HG02943 (cell line): ENCODE measurements around the gene SPATC1L.
"Not testable (repeated sequence)": the region's sequence is repeated elsewhere in the genome, so short reads cannot be mapped to it uniquely, and the experiment has no call there.

Experiments used
- ATAC-seq: cut with Tn5 transposase; IDR thresholded peaks from one replicate; pipeline ENCODE4 v1.9.1; 2021; ENCODE audit warnings: mild to moderate bottlenecking, low read depth, moderate library complexity; ENCODE audit not compliant: unreplicated experiment

The SPATC1L gene

DNA sequence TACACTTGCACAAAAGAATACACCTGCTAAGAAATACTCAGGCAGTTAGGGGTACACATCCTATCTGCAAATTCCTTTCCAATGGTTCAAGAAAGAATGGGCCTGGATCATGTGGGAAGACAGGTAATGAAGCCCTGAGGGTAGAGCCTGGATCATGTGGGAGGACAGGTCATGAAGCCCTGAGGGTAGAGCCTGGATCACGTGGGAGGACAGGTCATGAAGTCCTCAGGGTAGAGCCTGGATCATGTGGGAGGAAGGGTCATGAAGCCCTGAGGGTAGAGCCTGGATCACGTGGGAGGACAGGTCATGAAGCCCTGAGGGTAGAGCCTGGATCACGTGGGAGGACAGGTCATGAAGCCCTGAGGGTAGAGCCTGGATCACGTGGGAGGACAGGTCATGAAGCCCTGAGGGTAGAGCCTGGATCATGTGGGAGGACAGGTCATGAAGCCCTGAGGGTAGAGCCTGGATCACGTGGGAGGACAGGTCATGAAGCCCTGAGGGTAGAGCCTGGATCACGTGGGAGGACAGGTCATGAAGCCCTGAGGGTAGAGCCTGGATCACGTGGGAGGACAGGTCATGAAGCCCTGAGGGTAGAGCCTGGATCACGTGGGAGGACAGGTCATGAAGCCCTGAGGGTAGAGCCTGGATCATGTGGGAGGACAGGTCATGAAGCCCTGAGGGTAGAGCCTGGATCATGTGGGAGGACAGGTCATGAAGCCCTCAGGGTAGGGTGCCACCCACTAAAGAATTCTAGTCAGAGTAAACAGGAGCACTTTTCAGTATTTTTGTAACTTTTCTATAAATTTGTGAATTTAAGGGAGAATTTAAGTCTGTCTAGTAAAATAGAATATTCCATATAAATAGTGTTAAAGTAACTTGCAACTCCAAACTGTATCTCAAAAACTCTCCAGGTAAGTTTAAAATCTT is 16.9 kb upstream of the SPATC1L start:
- ATAC-seq, result not testable (repeated sequence)

DNA sequence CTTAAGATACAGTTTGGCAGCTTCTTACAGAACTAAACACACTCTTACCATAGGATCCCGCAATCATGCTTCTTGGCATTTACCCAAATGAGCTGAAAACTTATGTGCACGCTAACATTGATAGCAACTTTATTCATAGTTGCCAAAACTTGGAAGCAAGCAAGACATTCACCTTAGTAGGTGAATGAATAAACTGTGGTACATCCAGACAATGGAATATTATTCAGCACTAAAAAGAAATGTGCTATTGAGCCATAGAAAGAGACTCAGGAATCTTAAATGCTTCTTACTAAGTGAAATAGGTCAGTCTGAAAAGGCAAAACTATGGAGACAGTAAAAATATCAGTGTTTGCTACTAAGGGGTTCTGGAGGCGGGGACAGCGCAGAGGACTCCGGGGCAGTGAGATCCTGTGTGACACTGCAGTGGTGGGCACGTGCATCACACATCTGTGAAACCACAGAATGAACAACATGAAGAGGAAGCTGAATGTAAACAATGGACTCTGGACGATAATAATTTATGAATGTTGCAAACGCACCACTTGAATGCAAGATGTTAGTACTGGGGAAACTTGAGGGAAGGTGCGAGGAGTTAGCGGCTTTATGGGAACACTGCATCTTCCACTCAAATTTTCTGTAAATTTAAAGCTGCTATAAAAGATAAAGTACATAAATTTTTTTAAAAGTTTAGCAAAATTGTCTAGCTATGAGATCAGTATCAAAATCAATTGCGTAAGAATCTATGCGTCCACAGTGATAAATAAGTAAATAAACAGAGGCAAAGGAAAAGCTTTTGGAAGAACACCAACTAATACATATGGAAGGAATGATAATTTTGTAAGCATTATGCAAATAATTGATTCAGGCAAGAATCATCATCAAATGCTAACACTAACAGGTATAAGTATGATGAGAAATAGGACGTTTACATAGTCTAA is 15.4 kb upstream of the SPATC1L start:
- ATAC-seq, result no peak

DNA sequence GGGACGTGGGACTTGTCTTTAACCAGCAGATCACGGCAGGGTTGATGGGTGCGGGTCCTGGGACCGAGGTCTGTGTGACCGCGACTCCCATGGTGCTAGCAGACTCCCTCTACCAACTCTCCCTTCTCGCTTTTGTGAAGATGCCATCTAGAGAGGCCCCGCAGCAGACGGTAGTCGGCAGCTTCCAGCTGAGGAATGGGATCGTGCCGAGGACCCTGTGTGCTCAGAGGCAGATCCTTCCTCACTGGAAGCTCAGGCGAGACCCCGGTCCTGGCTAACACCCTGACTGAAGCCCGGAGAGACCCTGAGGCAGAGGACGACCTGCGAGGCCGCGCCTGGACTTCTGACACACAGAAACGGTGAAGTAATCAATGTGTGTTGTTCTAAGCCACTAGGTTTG is 12.5 kb upstream of the SPATC1L start:
- no peak for ATAC-seq

DNA sequence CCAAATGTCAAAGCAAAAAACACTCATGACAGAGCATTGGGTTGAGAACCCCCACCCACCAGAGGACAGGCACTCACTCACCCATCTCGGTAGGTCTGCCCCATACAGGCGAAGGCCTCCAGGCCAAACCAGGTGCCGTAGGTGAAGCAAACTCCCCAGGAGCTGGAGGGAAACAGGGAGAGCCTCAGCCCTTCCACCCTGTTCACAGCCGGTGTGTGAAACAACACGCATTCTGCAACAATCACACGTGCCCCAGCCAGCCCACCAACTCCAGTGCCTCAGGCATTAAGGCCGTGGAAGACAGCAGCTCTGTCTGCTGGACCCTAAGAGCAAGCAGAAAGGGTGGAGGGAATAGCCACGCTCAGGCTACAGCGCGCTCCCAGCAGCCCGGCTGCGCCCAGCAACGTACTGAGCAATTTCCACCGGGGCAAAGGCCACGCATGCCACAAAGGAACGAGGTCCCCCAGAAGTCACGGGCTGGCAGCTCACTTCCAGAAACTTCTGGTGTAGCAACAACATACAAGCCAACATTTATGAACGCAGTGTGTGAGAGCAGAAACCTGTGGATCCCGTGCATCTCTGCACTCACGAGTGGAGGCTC is 11.4 kb upstream of the SPATC1L start:
- ATAC-seq, result no peak

DNA sequence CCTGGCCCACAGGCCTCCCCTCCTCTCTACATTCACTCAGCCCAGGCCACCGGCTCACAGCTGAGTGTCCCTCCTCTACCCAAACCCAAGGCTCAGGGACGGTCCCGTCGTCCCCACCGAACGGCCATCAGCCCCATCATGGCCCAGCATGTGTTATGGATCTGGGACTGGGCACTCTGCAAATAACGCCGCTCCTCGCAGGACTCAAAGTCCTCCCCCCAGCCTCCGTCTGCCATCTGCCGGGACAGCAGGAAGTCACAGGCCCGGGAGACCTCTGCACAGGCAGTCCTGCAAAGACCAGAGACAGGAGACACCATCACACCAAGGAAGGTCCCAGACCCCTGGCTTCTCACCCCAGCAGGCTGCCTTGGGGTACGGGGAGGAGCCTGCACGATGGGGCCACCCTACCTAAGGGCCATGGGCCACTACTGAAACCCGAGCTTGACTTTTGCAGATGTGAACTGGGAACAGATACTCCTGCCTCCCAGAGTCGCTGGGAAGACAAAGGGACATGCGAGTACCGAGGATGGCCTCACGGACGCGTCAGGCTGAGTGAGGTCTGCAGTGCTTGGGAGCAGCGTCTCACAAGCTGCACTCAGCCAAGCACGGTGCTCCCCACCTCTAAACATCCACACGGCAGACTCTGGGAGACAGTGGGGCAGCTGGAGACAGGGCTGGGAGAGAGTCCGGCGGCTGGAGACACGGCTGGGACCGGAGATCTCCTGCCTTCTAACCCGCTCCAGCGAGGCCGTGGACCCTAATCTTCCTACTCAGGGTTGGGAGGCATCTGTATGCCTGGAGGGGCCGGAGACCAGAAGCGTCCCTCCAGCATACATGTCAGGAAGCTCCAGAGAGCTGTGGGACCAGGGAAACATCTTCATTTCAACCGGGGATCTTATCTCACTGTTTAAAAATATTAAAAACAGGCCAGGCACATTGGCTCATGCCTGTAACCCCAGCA is 10.4 kb upstream of the SPATC1L start:
- ATAC-seq, result no peak

DNA sequence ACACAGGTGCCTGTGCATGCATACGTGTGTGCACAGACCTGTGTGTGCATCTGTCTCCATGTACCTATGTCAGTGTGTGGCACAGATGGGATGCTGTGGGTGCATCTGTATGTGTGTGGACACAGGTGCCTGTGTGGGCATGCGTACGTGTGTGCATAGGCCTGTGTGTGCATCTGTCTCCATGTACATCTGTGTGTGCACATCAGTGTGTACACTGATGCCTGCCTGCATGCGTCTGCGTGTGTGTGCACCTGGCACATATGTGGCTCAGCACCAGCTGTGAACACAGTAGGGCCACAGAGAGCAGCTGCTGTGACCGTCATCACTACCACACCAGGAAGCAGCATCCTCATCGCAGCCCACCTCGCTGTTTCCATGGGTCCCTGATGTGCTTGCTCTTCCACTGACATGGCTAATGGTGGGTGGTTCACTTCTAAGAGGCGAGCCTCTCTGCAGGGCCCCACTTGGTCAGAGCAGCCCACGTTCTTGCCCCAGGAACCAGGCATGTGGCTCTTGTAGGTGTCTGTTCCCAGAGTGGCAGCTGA is 9.6 kb upstream of the SPATC1L start:
- ATAC-seq, result no peak

DNA sequence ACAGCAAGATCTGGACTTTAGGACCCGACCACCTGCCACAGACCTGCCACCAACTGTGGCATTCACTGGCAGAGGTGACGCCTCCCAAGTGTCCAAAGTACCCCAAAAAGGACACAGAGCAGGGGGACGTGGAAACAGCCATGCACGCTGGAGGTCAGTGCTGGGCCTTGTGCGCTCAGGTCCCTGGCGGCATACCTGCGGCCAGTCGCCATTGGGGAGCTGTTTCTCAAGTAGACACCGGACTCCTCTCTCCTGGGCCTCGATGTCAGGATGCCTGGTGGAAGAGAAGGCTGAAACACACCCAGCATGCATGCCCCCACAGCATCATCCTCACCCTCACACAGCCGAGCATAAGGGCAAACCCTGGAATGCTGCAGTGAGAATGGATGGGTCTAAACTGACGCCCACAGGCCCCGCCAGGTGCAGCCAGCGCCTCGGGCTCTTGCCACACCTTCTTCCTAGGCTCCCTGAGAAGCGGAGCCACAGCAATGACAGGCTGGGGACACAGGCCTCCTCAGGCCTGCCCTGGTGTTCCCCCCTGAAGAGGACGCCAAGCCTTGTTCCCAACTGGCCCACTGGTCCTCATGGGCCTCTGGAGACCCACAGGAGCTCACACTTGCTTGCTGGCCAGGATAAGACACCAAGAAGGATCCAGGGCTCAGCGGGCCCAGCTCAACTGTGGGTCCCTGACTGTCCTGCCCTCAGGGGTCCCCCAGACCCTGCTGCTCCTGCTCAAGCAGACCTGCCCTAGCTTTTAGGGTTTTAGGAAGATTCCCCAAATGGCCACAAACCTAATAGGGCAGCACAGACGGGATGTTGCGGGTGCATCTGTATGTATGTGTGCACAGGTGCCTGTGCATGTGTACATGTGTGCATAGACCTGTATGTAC is 7.7 kb upstream of the SPATC1L start:
- no peak for ATAC-seq

DNA sequence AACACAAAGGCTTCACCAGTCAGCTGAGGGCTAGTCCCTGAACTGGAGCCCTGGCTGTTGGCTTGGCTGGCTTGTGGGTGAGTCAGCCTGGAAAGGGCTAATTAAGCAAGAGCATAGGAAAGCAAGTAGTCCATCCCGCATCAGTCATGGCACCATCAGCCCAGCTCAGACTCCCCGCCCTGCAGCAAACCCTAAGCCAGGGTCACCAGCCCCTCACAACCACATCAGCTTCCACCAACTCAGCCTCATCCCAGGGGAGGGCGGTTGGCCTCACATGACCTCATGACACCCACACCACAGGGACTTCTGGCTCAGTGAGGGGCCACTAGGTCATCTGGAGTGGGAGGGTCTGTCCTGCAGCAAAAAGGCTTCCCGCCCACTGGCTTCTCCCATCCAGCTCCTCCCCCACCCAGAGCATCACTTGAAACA is 7.0 kb upstream of the SPATC1L start:
- no peak for ATAC-seq

DNA sequence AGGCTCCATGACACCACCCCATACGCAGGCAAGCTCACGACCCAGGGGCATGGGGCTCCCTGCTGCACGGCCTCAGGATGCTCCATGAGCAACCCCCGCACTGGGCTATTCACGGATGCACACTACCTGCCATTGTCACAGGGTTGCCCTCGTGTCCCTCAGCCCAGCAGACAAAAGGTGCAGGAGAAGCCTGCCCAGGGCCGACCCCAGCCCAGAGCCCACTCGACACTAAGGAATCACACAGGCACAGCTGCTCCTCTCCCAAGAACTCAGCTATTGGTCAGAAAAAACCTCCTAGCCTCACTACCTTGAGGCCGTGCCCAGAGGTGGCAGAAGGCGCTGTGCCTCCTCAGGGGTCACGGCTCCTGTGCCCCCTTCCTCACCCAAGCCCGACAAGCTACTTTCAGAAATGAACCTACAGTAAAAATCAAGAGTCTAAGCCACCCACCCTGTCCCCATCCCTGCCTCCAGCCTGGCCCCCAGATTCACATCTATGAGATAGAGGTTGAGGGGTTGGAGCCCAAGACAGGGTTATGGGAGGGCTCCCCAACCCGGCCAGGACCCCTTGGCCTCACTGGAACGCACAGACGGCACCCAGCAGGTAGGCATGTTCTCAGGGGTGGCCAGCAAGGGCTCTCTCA is 6.4 kb upstream of the SPATC1L start:
- ATAC-seq, result no peak

DNA sequence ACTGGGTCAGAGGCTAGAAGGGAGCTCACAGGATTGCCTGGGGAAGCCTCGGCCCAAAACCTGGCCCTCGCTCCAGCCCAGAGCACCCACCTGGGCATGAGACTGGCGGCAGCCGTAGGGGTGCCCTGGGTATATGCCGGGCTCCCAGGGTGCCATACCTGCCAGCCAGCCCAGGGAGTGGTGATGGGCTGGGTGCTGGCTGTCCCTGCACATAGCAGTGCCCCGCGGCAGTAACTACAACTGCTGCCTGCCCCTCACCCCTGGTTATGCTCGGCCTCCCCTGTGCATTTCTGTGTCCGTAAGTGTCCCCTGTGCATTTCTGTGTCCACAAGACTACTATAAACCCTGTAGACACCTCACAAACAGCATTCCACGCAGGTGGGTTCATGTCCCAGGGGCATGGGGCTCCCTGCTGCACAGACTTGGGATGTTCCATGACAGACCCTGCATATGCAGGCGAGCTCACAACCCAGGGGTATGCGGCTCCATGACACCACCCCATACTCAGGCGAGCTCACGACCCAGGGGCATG is 5.8 kb upstream of the SPATC1L start:
- ATAC-seq, result no peak

DNA sequence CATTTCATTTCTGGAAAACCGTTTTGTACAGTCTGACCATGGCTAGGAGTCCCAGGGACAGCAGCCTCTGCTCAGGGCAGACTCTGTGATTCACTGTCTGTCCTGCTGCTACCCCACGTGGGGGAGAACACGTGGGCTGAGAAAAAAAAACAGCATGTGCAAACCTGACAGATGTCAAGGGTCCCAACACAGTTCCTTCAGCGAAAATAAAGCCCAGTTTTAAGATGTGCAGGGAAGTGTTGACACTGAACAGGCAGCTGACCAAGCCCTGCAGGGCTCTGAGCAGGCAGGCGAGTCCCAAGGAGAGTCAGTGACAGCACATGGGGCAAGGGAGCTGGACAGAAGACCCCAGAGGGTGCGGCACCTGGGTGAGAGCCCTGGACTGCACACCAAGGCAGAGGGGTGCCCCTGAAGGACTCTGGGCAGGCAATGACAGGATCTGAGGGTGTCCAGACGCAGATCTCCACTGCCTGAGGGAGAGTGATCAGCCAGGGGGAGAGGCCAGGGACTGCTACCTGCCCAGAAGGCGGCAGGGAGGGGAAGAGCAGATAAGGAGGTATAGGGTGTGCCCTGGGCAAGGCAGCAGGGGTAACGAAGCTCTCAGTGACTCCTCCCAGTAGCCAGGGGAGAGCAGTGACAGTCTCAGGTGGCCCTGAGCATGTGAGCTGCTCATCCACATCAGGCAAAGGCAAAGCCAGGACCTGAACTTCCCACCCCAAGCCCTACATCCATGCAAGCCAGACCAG is 5.1 kb upstream of the SPATC1L start:
- no peak for ATAC-seq

DNA sequence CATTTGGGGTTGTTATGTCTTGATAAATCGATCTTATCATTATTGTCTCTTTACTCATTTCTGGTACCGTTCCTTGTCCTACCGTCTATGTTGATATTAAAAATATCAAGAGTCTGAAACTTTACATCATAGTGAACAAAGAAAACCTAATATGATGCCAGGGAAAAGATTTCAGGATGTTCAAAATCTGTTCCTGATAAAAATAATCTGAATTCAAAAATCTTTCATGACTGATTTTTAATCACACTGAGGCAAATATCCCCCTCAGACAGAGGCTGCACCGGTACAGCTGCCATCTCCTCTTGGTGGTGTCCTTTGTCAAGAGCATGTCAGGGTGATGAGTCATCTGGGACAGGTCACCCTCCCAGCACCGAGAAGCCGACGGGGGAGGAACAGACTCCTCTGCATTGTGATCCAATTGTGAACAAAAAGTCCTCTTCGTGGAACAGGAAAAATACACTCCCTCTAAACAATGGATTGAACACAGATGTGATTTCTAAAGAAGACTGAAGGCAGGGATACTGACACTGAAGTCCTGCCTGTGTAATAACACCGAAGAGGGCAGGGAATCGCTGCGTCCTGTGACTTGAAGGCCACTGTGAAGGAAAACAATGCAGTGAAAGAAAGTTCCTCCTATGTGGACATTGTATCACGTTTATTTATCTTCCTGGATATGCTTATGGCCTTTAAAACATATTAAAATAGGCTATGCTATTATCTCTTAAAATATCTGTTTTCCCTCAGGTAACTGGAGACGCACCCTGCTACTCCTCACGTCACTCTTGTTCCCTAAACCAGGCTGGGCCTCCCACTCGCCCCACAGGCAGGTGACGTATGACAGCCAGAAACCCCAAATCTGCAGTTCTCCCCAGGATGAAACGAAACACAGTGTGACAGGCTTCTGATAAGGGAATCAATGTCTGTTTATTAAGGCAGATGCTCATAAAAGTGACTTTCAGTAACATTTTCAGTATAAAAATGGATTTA is 4.3 kb upstream of the SPATC1L start:
- no peak for ATAC-seq

DNA sequence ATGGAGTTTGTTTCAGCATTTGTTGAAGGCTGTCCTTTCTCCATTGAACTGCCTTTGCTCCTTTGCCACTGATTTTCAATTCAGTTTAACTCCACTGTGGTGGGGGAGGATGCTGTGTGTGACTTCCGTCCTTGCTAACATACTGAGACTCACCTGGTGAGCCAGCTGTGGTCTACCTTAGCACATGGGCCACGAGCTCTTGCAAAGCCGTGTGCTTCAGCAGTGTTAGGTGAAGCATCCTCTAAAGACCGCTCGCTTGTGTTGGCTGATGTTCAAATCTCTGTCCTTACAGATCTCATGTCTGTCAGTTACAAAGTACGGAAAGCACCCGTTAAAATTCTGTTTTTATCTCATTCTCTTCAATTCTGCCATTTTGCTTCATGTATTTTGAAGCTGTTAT is 3.6 kb upstream of the SPATC1L start:
- no peak for ATAC-seq

DNA sequence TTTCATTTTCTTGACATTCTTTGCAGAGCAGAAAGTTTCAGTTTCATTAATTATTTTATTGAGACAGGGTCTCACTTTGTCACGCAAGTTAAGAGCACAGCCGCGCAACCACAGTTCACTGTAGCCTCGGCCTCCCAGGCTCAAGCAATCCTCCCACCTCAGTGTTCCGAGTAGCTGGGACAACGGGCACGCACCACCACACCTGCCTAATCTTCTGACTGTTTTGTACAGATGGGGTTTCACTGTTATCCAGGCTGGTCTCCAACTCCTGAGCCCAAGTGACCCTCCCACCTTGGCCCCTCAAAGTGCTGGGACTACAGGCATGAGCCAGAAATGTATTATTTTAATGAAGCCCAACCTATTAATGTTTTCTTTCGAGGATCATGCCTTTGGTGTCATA is 3.0 kb upstream of the SPATC1L start:
- no peak for ATAC-seq

DNA sequence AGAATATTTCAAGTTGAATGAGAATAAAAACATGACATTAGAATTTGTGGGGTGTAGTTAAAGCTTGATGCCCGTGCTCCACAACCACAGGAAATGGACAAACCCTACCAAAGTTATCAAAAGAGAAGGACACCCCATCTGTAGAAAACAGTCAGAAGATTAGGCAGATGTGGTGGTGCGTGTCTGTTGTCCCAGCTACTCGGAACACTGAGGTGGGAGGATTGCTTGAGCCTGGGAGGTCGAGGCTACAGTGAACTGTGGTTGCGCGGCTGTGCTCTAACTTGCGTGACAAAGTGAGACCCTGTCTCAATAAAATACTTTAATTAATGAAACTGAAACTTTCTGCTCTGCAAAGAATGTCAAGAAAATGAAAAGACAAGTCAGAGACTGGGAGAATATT is 1.5 kb upstream of the SPATC1L start:
- ATAC-seq, result no peak
